Mucosa of stomach (tissue), 1 donor: ENCODE data around the gene PRTFDC1.
"Not testable (repeated sequence)": the region's sequence is repeated elsewhere in the genome, so short reads cannot be mapped to it uniquely, and the experiment has no call there.

Experiments
- H3K27me3 ChIP-seq: one replicate; pipeline ENCODE4 v1.7.0; 2013; ENCODE audit warnings: mild to moderate bottlenecking, low read length; ENCODE audit not compliant: control insufficient read depth, insufficient read depth
- H3K36me3 ChIP-seq: one replicate; pipeline ENCODE4 v1.7.0; 2013; ENCODE audit warnings: low read length; ENCODE audit not compliant: control insufficient read depth, insufficient read depth
- H3K4me1 ChIP-seq: one replicate; pipeline ENCODE4 v1.7.0; 2013; ENCODE audit warnings: mild to moderate bottlenecking, low read length; ENCODE audit not compliant: control insufficient read depth, insufficient read depth
- H3K4me3 ChIP-seq: one replicate; pipeline ENCODE4 v1.7.0; 2013; ENCODE audit warnings: low read length
- H3K9ac ChIP-seq: one replicate; pipeline ENCODE4 v1.7.0; 2013; ENCODE audit warnings: mild to moderate bottlenecking, low read length, moderate library complexity
- H3K9me3 ChIP-seq: one replicate; pipeline ENCODE4 v1.7.0; 2013; ENCODE audit warnings: mild to moderate bottlenecking, low read length, moderate library complexity; ENCODE audit not compliant: control insufficient read depth
- donor health status: Pancreatic carcinoma.

The PRTFDC1 gene

GRCh38 chr10:24842856-24843255 is 109.5 kb downstream of the PRTFDC1 start:
- Histone ChIP-seq H3K9ac (no peak overlapping the region), H3K27me3 (no peaks in the 10 kb centered on the region), H3K4me3 (no peak overlapping the region), H3K9me3 (no peaks in the 10 kb centered on the region), H3K4me1 (peaks cover 15% of the 10 kb centered on the region), H3K36me3 (no peaks in the 10 kb centered on the region)

DNA sequence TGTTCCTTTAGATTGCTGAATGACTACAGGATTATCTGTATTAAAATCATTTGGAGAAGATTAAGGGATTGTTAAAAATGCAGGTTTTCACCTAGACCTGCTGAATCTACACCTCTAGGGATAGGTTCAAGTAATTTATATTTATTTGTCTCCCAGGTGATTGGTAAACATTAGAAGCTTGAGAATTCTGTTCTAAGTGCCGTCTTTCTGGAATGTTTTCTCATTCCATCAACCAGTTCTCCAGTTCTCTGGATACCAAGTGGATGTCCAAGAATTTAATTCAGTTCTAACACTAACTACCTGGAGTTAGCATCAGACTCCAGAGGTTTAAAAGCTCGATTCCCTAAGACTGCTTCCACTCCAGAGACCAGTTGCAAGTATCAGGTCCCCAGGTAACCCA is 110.9 kb downstream of the PRTFDC1 start:
- H3K9ac ChIP-seq = no peak overlapping the region
- peaks cover 6% of the 10 kb centered on the region for H3K4me1 ChIP-seq
- H3K9me3 ChIP-seq = no peaks in the 10 kb centered on the region
- H3K4me3 ChIP-seq = no peak overlapping the region
- H3K36me3 ChIP-seq = no peaks in the 10 kb centered on the region
- H3K27me3 ChIP-seq = no peaks in the 10 kb centered on the region

- no peak overlapping the region for H3K9ac ChIP-seq
- no peaks in the 10 kb centered on the region for H3K4me1 ChIP-seq
- H3K9me3 ChIP-seq = no peaks in the 10 kb centered on the region
- H3K27me3 ChIP-seq = no peaks in the 10 kb centered on the region
- no peaks in the 10 kb centered on the region for H3K36me3 ChIP-seq
- H3K4me3 ChIP-seq = no peak overlapping the region
Observed at GRCh38 chr10:24840784-24841183, 111.6 kb downstream of the PRTFDC1 start.

DNA sequence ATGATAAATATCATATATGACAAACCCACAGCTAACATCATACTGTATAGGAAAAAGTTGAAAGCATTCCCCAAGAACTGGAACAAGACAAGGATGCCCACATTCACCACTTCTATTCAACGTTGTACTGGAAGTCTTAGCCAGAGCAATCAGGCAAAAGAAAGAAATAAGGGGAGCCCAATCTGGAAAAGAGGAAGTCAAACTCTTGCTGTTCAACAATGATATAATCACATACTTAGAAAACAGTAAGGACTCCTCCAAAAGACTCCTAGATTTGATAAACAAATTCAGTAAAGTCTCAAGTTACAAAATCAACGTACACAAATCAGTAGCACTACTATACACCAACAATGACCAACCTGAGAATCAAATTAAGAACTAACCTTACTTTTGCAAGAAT is 114.6 kb downstream of the PRTFDC1 start:
- H3K9me3 ChIP-seq, H3K27me3 ChIP-seq, H3K9ac ChIP-seq, H3K4me3 ChIP-seq, H3K36me3 ChIP-seq, H3K4me1 ChIP-seq: not testable (repeated sequence)

DNA sequence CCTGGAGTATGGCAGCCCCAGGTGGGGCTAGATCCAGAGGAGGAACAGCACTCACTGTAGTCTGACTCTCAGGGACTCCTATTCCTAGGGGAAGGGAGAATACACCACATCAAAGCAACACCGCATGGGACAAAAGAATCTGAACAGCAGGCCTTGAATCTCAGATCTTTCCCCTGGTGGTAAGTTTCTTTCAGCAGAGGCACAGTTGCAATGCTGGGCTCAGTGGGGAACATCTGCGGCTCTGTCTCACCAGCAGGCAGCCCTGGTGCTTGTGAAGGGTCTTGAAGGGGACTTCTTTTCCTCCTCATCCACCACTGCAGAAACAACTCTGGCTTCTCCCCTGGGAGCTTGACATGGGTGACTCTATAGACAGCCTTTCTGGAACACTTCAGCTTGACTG is 117.5 kb downstream of the PRTFDC1 start:
- no peaks in the 10 kb centered on the region for H3K36me3 ChIP-seq
- H3K4me3 ChIP-seq = no peak overlapping the region
- H3K27me3 ChIP-seq = no peaks in the 10 kb centered on the region
- no peak overlapping the region for H3K9ac ChIP-seq
- H3K9me3 ChIP-seq = no peaks in the 10 kb centered on the region
- no peaks in the 10 kb centered on the region for H3K4me1 ChIP-seq

- Histone ChIP-seq H3K36me3 (no peaks in the 10 kb centered on the region), H3K9ac (no peak overlapping the region), H3K4me1 (no peaks in the 10 kb centered on the region), H3K4me3 (no peak overlapping the region), H3K9me3 (no peaks in the 10 kb centered on the region), H3K27me3 (no peaks in the 10 kb centered on the region)
Observed at GRCh38 chr10:24826009-24826408, 126.4 kb downstream of the PRTFDC1 start.

DNA sequence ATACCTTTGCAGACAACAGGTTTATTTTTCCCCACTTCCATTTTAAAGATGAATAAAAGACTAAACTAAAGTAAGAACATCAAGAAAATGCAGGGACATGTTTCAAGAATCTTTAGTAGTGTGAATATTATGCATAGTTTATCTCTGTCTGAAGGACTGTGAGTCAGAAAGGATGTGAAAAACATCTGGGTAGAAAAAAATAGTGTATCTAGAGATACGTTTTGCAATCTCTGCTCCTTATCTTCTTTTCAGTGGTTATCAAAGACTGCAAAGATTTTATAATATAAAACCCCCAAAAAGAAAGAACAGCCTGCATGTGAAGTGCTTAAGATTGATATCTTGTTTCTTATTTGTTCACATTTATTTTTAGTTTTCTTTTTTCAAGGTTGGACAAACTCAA is 126.9 kb downstream of the PRTFDC1 start:
- no peaks in the 10 kb centered on the region for H3K27me3 ChIP-seq
- no peaks in the 10 kb centered on the region for H3K9me3 ChIP-seq
- no peak overlapping the region for H3K4me3 ChIP-seq
- H3K4me1 ChIP-seq = peaks cover 4% of the 10 kb centered on the region
- H3K9ac ChIP-seq = no peak overlapping the region
- H3K36me3 ChIP-seq = no peaks in the 10 kb centered on the region

- Histone ChIP-seq H3K9ac (no peak overlapping the region), H3K4me1 (peaks cover 5% of the 10 kb centered on the region), H3K36me3 (no peaks in the 10 kb centered on the region), H3K4me3 (no peak overlapping the region), H3K27me3 (no peaks in the 10 kb centered on the region), H3K9me3 (no peaks in the 10 kb centered on the region)
Observed at GRCh38 chr10:24824536-24824935, 127.9 kb downstream of the PRTFDC1 start.

DNA sequence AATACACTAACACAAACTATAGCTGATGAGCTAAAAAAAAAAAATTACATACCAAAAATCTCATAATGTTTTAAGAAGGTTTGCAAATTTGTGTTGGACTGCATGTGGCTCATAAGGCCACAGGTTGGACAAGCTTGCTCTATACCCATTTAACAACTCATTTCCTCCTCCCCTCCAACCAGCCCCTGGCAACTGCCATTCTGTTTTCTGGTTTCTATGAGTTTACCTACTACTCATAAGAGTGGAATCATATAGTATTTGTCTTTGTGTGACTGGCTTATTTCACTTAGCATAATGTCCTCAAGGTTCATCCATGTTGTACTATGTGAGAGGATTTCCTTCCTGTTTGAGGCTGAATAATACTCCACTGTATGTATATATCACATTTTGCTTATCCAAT is 128.3 kb downstream of the PRTFDC1 start:
- Histone ChIP-seq H3K4me3 (no peak overlapping the region), H3K9ac (no peak overlapping the region), H3K4me1 (peaks cover 5% of the 10 kb centered on the region), H3K27me3 (no peaks in the 10 kb centered on the region), H3K36me3 (no peaks in the 10 kb centered on the region), H3K9me3 (no peaks in the 10 kb centered on the region)

DNA sequence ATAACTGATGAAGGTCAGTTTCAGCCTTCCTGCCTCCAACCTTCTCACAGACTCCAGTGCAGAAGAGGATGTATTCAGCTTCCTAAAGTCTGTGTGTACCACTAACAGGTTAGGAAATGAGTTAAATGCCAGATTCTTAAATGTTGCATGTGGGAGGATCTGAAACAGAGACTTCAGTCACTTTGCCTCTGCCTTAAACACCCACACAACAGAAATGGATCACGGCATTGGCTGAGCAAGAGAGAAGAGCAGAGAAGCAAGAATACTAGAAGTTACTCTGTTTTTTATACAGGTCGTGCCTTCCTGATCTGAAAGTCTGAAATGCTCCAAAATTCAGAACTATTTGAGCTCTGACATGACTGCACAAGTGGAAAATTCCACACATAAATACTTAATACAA is 129.8 kb downstream of the PRTFDC1 start:
- Histone ChIP-seq H3K36me3 (no peaks in the 10 kb centered on the region), H3K9me3 (no peaks in the 10 kb centered on the region), H3K4me1 (peaks cover 5% of the 10 kb centered on the region), H3K4me3 (no peak overlapping the region), H3K27me3 (no peaks in the 10 kb centered on the region), H3K9ac (no peak overlapping the region)

GRCh38 chr10:24821986-24822385 is 130.4 kb downstream of the PRTFDC1 start:
- no peak overlapping the region for H3K9ac ChIP-seq
- no peaks in the 10 kb centered on the region for H3K27me3 ChIP-seq
- H3K9me3 ChIP-seq = no peaks in the 10 kb centered on the region
- H3K4me3 ChIP-seq = no peak overlapping the region
- H3K4me1 ChIP-seq = peaks cover 5% of the 10 kb centered on the region
- H3K36me3 ChIP-seq = no peaks in the 10 kb centered on the region

DNA sequence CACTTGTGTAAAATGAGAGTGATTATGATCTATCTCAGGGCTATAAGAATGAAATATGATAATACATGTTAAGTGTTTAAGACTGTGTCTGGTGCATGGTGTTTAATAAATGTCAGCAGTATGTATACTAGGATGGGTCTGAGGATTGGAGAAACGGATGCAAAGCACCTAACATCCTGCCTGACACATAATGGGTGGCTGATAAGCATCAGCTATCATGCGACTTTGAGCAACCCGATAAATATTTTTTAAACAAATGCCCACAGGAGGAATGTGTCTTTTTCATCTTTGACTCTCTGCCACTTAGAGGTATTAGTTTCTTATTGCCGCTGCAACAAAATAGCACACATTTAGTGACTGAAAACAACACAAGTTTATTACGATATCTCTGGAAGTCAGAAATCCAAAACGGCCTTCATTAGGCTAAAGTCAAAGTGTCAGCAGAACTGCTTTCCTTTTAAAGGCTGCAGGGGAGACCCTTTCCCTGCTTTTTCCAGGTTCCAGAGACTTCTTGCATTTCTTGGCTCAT is 135.5 kb downstream of the PRTFDC1 start:
- no peak overlapping the region for H3K4me3 ChIP-seq
- H3K9me3 ChIP-seq = no peaks in the 10 kb centered on the region
- H3K9ac ChIP-seq = no peak overlapping the region
- H3K27me3 ChIP-seq = no peaks in the 10 kb centered on the region
- no peaks in the 10 kb centered on the region for H3K36me3 ChIP-seq
- peaks cover 5% of the 10 kb centered on the region for H3K4me1 ChIP-seq

DNA sequence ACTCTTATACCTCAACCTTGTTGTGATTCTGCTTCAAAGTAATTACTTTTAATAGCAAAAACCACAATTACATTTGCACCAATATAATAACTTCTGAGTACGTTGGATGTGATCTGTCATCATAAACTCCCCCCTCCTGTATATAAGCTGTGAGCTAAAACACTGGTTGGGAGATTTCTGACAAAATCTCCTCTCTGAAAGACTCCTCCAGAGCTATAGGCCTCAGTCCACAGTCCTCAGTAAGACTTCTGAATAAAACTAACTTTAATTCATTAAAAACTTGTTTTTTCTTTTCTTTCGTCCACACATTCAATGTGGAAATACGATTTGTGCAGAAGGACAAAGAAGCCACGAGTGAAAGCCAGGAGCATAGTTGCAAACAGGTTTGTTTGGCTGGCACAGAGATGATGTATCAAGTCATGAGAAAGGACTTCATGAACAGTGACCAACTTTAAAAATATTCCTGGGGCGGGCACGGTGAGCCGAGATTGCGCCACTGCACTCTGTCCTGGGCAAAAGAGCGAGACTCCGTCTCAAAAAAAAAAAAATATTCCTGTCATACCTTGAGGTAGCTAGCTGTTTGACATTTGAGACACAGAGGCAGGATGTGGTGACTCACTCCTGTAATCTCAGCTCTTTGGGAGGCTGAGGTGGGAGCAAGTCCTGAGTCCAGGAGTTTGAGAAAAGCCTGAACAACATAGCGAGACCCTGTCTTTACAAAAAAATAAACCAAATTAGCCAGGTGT is 137.7 kb downstream of the PRTFDC1 start:
- Histone ChIP-seq H3K27me3 (no peaks in the 10 kb centered on the region), H3K9ac (no peak overlapping the region), H3K36me3 (no peaks in the 10 kb centered on the region), H3K9me3 (no peaks in the 10 kb centered on the region), H3K4me3 (no peak overlapping the region), H3K4me1 (no peaks in the 10 kb centered on the region)
